Stimulated activated CD8-positive, alpha-beta memory T cell treated with anti-CD3 and anti-CD28 coated beads, Interleukin-7, amount 100 ng/mL, for 1 hour (primary cell): Measurements from ENCODE around the gene TBX4.
"Not testable (repeated sequence)": the region's sequence is repeated elsewhere in the genome, so short reads cannot be mapped to it uniquely, and the experiment has no call there.

Experiments
- DNase-seq, 2 donors: peaks; one replicate each; pipeline ENCODE4 v3.0.0-alpha.2; 2020; ENCODE audit warnings: low read depth in 2 of 2

TBX4 gene

DNA sequence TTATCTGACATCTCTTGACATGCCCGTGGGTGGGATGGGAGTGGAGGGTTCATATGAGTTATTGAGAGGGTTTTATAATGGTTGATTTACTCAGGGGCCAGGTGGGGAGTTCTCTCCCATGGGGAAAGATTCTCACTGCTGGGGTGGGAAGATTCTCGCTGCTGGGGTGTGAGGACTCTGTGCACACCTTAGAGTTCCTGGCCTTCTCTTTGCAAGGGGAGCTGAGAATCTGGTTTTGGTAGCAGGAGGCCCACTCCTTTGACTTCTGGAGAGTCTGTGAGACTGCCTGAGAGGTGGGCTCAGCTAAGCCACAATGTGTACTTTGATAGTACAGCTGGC, 31.5 kb downstream of the TBX4 start:
- no peak for DNase-seq

DNA sequence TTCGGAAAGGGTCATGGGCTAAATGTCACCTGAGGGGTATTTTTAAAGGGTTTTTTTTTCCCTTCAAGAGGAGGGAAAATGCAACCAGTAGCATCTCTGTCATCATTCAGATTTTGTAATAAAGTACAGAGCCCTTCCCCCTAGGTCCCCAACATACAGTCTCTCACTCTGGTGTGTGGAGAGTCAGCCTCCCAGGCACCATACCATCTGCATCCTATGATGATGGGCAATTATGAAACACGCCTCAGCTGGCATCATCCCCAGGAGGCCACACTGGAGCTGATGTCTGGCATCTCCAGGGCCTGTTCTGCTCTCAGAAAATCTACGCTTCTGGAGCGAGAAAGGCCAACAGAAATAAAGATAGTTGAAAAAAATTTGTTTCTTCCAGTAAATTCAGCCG, 32.0 kb downstream of the TBX4 start:
- DNase-seq: no peak

- no peak for DNase-seq
Measured at GRCh38 chr17:61485067-61485775, 33.0 kb downstream of the TBX4 start.

DNA sequence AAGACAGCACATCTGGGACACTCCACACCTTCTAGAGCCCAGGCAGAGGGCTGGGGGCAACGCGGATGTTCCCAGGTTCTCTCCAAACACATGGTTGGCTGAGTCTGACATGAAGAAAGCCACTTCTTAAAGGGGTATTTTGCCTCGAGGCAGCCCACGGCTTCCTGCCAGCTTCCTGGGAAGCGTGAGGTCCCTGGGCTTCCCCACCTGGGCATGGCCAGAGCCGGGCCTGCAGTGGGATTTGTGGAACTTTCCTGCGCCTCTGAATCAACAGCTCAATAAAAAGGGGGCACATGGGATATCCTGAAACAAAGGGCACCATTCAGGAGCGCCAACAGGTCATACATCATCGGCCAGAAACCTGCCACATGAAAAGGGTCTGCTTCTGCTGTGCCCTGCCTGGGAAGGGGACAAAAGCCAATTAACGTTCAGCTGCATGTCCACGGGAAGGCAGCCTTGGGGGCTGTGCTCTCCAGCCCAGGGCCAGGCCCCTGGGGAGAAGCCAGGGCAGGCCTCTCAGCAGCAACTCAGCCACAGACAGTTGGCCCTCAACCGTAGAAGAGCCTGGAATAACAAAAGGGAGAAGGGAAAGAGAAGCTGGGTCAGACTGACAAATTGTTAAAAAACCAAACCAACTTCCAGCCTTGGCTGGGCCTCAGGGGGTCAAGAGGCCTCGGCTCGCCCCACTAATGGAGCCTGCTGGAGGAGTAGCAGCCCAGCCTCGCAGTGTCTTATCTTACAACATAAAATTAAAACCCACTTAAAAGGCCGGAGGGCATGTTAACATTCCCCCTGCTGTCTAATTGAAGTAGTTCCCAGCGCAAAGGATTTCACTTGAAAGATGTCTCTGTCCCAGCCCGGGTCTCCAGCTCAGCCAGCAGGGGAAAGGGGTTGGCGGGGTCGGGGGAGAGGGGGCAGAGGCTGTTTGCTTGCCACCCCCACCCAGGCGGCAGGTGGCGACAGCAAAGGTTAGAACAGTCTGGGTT, 34.2 kb downstream of the TBX4 start:
- DNase-seq: no peak

- no peak for DNase-seq
Measured at GRCh38 chr17:61487161-61487988, 35.2 kb downstream of the TBX4 start.

- DNase-seq: no peak
Measured at GRCh38 chr17:61487989-61488595, 35.9 kb downstream of the TBX4 start.

GRCh38 chr17:61488878-61489718, 36.9 kb downstream of the TBX4 start:
- no peak for DNase-seq

DNA sequence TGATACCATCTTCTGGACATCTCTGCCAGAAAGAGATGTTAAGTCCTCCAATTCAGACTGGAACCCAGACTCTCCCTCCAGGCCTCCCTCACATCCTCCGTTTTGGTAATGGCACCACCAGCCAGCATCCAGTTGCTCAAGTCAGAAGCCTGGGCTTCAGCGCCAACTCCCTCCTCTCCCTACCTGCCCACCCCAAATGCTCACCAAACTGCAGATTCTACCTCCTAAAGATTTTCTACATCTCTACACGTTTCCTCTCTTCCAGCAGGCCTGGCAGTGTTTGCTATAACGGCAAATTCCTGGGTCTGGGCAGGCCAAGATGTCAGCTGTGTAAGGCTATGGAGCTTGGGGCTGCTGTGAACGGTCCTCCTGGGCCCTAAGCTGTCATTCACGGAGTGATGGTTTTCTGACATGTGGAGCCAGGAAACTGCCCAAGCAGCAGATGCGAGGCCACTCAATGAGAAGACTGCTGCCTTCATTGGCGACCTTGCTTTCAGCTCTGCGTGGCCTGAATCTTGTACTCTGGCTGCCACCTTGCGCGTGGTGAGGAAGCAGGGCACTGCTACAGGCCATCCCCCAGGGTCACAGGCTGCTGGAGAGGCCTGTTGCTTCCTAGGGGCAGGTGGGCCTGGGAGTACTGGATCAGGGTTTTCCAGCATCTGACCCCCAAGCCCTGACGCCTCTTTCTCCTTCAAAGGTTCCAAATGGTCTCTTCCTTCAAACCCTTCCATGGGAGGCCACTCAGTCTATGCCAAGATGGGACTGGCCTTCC, 37.7 kb downstream of the TBX4 start:
- no peak for DNase-seq

DNA sequence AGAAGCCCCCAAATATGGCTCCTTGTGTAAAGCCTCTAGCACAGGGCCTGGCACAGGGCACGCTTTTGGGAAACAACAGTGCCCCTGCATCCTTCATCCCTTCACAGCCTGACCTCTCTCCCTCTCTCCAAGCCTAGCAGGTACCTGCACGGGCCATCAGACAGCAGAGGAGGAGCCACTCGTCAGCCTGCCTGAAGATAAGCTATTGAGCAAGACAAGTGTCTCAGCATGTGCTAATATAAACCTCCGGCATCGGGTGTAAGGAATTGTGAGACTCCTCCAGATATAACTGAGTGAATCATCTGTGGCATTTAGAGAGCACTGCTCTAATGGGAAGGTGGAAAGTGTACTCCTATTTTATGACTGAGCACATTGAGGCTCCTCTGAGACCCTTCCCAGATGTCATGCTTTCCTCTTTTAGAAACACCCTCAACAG, 38.3 kb downstream of the TBX4 start:
- DNase-seq: no peak

- DNase-seq: no peak
Measured at GRCh38 chr17:61491981-61492380, 39.8 kb downstream of the TBX4 start.

DNA sequence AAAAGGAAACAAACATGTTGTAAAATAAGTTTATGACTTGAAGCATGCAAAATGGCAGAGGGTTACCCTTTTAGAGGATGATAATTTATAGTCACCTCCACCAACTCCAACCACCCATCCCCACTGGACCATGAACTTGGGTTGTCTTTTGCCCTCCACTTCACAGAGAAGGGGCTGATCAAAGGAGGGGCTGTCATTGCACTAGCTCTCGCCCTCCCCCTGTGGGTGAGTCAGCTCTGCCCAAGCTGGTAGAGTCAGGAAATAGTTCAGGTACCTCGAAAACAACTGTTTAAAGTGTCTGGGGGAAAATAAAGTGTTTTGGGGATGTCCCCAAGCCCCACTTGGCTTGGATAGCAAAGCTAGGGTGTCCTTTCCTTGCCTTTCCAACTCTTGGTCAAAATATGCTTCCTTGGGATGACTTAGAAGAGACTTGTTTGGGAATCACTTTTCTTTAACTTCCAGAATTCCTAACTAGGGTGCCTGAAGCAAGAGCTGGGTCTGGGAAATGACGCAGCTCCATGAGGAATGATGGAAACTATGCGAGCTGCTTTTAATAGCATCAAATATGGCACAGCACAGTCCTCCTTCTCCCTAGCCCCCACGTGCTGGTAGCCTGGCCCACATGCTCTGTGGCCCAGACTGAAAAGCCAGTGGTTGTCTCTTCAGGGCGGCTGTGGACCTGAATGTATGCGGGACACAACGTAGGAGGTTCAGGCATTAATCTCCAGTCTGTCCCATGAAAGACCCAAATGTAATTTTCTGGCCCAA, 40.7 kb downstream of the TBX4 start:
- no peak for DNase-seq

- DNase-seq: not testable (repeated sequence)
Measured at GRCh38 chr17:61493830-61494324, 41.7 kb downstream of the TBX4 start.

DNA sequence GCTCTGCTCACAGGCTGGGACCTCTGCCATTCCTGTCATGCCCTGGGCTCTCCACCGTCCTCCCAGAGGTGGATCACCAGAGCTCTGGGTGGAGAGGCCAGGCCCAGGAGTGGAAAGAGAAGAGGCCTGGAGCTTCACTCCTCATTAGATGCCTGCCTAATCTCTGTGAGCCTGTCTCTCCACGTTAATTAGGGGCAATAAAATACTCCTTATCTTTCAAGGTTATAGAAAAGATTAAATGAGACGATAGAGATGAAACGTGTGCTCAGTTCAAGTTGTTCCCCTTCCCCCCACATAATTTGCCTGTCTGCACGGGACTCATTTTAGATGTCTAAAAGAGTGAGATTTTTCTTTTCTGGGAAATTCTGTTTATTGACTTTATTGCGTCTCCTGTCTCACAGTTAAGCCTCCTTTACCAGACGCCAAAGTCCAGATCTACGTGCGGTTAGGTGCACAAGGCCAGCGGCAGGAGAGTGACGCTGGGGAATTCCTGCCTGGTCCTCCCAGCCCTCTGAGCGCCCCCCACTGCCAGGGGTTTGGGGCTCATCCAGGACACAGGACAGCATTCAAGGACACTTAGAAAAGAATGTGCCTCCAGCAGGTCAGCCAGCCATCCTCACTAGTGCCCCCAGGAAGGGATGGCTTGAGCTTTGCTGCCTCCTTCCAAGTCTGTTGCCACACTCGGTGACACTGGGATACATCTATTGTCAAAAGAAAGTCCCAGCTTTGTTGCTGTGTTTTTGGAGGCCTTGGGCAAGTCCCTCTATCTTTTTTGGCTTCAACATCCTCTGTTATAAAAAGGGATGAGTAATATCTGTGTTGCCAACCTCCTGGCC, 42.3 kb downstream of the TBX4 start:
- no peak for DNase-seq

DNA sequence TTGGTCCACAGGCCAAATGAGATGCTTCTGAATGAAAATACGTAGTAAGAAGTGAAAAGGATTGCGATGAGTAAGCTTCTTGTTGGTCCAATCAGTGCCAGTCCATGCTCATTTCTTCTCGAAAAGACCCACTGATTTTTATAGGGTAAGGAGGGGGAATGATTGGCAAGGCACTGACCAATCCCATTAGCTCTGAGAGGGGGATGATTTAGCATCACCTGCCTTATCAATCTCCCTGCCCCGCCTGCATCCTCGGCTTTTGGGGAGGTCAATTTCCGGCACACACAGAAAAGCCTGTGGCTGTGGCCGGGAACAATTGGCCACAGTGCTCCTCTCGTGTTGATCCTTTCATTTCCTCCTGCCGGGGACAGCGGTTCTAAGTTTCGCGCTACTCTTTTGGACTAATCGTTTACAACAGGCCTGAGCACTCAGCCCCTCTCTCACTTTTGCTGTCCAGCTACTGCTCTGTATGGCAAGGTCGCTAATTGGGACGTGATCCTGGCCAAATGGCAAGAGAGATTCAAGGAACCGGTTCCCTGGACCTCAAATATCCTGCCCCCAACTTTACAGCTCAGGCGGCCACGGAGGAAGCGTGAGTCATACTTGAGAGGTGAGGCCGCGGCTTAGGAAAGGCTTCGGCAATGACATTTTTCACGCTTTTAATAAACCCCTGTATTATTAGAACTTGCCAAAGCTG, 43.1 kb downstream of the TBX4 start:
- no peak for DNase-seq

DNA sequence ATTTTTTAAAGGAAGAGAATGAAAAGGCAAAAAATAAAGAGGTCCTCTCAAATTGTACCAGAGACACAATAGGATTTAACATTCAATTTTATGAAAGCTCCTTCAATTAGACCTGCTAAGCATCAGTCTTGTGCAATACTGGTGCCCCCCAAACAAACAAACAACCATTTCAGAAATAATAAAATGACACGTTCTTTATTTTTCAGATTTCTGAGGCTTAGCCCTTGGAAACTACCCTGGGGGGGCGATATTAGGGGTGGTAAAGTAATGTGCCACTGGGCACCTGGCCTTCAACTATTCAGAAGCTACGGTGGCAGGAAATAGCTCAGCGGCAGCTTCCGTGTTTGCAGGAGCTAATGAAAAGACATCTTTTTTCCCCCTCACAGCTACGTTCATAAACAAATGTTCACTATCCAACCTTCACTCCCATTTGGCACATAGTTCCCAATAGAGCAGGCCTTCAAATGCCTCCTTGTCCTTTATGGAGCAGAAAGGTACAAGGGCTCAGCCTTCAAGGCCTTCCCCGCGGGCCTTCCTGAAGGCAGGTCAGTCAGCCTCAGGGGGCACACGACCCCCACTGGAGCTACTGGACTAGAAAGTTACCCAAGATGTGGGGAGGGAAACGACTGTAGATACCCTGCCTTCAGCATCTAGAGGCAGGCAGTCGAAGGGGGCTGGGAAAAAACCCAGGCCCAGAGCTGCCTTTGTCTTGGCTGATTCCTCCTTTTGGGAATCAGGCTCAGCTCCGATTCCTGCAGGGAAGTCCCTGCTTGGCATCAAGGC, 44.1 kb downstream of the TBX4 start:
- DNase-seq: no peak

DNA sequence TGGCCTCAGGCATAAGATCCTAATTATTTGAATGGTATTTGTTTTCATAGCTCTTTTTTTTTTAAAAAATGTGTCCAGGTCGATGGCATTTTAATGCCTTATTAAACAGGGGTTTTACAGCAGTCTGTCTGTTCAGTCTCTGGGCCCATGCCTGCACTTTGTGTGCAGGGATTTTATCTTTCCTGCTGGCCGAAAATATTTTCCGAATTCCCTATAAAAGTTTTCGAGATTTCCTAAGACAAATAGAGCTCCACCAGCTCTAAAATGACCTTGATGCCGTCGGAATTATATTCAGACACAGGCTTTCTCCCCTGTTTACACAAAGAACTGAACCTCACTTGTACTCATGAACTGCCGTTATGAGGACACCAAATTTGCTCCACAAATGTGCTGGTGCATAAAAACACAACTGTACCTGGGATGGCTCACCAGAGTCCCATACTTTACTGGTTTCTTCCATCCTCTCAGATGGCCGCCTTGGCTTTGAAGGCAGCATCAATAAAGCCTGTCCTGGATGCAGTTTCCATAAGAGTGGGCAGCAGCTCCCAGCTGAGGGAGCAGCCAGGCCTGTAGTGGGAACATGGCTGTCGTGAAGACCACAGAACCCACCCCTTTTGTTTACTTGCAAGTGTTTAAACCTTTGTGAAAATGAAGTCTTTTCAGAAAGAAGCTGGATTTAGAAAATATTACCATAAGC, 44.9 kb downstream of the TBX4 start:
- no peak for DNase-seq
